Suprapubic skin (tissue), 3 donors: ENCODE results near the gene ATL2.

Source experiments
- CTCF ChIP-seq, 2 donors: fragments of 200-600 bp in 1 of 2; fragments of 450-650 bp in 1 of 2; sonication (generic) in 1 of 2; IDR thresholded peaks; one replicate each; pipeline ENCODE4 v1.5.1; 2016 to 2019; ENCODE audit warnings: antibody characterized with exemption in 2 of 2, mild to moderate bottlenecking in 1 of 2, moderate library complexity in 1 of 2
- POLR2A ChIP-seq, 2 donors: fragments of 450-650 bp; IDR thresholded peaks; one replicate each; pipeline ENCODE4 v1.6.1; 2017; ENCODE audit warnings: antibody characterized with exemption in 2 of 2, mild to moderate bottlenecking in 2 of 2, moderate library complexity in 2 of 2

- TF ChIP-seq POLR2A (IDR thresholded peaks at IDR 0.05) (no peak), CTCF (IDR thresholded peaks at IDR 0.05) (no peak)
These were observed 38.0 kb upstream of the ATL2 start for GRCh38 chr2:38415023-38415422.
